Measurements from ENCODE around the gene RETREG2. TPM values are rescaled to one million over a fixed set of nuclear protein-coding genes. Genes with fewer than 3 reads are reported as not detected.

Gene RETREG2, protein sequence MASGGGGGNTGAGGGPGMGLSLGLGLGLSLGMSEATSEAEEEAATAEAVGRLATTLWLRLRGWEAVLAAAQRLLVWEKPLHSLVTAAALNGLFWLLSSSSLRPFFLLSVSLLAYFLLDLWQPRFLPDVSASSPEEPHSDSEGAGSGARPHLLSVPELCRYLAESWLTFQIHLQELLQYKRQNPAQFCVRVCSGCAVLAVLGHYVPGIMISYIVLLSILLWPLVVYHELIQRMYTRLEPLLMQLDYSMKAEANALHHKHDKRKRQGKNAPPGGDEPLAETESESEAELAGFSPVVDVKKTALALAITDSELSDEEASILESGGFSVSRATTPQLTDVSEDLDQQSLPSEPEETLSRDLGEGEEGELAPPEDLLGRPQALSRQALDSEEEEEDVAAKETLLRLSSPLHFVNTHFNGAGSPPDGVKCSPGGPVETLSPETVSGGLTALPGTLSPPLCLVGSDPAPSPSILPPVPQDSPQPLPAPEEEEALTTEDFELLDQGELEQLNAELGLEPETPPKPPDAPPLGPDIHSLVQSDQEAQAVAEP
- 10 to 100 TPM; 43.4 to 46.0 TPM for total RNA-seq
- long read RNA-seq, full-length matches to known transcripts: 1 of 11 reads
- long read RNA-seq, partial matches to known transcripts: 1 of 11 reads
- long read RNA-seq, other reads (novel, unspliced or antisense): 9 of 11 reads

DNA sequence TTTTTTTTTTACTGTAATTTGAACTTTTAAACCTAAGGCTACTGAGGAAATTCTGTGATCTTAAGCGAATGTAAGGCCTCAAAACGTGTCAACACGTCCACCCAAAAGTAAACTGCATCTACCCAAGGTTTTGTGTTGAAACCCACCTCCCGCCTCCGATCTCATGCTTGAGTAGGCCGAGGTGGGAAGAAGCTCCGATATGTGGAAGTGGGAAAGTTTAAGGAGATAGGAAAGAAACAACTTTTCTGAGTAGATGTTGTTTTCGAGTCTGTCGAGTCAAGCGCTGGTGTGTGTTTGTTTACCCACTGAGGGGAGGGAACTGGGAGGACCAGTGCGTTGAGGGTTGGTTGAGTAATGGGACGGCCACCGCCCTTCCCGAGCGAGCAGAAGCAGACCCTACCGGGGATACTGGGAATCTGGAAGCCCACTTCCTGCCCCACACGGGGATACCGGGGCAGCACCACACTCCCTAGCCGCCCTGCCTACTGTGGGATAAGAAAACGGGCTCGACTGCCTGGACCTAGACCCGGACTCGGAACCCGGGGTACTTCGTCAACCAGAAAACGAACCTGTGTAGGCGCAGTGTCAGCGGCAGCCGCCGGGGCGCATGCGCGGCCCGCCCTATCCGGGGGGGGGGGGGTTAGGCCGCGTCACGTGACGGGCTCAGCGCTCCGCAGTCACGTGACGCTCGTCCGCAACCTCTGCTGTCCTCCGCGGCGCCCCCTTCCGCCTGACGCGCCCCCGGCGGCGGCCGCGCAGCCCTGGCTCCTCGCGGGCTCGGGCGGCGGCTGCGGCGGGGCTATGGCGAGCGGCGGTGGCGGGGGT is at the start of gene RETREG2:
Gene RETREG2, plus strand, starts transcription at position 724 of the 825 bp plus-strand sequence. Its CDS starts 78 bp downstream, at position 802.
- DNase-seq (peak; percentile 90), ATAC-seq (peak; percentile 81 to 90)
- intact Hi-C loops (cut with DNase I): loop anchor here (5.0 kb wide), 1 partner anchor 40 kb away; the partner anchor contains the start of gene ABCB6 (in 2 of the 2)

DNA sequence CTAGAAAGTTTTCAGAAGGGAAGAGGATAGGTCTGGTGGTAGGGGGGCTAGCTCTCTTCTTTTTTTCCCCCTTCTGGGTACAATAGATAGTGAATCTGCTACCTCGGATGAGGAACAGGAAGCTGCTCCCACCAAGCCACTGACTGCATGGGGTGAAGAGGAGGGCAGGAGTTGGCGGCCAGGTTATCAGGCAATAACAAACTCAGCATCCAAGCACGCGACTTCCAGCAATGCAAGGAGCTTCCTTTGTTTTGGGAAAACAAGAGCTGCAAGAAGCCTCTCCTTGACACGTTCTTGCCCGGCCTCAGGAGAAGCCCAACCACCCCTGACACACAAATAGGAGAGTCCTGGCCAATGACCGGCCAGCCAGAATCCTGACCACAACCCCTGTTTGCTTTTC is 49.7 kb upstream of the RETREG2 start:
- no peak for ATAC-seq
- peak; percentile 24 for DNase-seq
- intact Hi-C loops (cut with DNase I): no loop called here

DNA sequence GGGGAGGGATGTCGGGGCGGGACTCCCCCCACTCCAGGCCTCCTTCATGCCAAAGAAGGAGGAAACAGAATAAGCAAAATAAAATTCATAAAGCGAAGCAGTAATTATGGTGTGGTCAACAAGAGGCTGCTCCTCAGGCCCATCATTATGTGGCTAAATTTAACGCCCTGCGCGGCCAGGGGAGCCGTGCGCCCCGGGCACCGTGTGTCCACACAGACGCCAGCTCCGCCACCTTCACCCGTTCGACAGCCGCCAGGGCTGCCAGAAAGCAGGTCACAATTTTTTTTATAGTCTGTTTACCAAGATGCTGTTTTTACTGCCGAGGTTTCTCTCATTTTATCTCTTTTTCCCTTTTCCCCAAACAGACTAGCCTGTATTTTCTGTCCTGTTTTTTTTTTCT is 48.5 kb upstream of the RETREG2 start:
- ATAC-seq (no peak), DNase-seq (no peak)
- intact Hi-C loops (cut with DNase I): no loop called here

DNA sequence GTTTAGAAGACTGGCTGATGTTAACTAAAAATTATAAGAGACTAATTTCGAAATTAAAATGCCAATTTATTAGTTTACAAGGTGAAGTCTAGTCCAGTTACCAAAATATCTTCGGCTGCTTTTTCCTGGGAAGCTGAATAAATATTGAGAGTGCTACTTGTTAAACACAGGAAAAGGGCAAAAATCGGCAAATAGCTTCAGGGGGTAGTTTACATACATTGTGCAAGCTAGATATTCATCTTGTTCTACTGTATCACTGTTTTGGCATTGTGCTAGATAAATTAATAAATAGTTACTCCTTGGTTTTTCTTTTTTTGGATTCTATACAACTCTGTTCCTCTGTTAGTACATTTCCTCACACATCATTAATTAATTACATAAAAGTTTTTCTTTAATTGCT is 46.7 kb upstream of the RETREG2 start:
- ATAC-seq (no peak), DNase-seq (no peak)
- intact Hi-C loops (cut with DNase I): no loop called here

DNA sequence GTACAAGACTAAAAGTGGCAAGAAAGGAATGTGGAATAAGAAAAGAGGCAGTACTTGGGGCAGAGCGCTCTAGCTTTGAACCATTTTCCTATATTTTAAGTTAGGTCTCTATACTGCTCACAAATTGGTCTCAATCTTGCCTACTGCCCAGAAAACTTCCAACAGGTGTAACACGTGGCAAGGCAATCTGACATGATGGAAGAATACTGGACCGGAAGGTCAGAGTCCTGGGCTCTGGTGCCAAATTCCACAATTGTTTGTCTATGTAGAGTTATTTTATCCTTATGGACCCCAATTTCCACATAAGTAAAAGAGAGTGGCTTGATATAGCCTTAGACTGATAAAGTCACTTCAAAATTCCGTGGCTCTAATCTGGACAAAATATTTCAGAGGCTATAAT is 46.3 kb upstream of the RETREG2 start:
- ATAC-seq (no peak), DNase-seq (no peak)
- intact Hi-C loops (cut with DNase I): no loop called here

DNA sequence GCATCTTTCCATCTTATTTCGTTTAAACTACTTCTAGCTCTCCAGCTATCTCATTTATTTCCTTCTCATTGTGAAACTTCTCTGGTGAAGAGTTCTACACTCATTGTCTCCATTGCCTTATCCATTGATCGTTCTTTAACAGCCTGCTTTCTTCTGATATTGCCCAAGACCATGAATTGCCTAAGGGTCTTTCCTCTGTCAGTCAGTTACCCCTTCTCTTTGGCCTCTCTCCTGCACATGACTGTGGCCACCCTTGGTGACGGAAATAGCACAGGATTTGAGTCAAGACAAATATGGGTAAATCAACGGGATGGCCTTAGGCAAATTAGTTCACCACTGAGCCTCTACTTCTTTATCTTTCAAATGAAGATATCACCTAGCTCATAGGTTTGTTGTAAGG is 44.1 kb upstream of the RETREG2 start:
- ATAC-seq (no peak), DNase-seq (no peak)
- intact Hi-C loops (cut with DNase I): no loop called here

DNA sequence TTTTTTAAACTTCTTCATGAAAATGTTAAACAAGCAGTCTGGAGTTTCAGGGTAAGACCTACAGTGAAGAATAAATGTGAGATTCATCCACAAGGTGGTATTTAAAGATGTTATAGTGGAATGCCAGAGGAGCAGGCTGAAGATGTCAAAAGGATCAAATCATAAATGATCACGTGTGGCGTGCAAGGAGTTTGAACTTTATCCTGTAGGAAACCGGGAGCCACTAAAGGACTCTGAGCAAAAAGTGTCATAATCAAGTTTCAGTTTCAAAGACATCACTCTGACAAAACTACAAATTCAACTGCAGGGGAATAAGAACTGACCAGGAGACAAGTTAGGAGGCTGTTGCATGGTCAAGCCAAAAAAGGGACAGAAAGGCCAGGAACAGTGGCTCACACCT is 37.4 kb upstream of the RETREG2 start:
- DNase-seq (no peak), ATAC-seq (no peak)
- intact Hi-C loops (cut with DNase I): no loop called here

DNA sequence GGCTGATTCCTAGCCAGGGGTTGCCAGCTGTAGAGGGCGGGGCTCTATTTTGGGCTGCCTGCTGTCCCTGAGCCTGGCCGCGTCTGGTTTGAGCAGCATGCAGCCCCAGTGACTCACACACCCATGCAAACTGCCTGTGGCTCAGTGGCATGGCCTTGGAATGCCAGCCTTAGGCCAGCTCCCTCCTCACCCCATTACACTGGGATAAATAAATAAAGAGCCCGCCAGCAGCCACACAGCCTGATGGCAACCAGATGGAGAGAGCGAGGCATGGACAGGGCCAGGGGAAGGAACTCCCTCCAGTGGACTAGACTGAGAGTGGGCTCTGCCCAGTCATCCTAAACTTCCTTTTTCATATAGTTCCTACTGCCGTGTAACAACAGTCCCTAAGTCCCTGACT is 35.7 kb upstream of the RETREG2 start:
- no peak for ATAC-seq
- DNase-seq: no peak
- intact Hi-C loops (cut with DNase I): no loop called here

DNA sequence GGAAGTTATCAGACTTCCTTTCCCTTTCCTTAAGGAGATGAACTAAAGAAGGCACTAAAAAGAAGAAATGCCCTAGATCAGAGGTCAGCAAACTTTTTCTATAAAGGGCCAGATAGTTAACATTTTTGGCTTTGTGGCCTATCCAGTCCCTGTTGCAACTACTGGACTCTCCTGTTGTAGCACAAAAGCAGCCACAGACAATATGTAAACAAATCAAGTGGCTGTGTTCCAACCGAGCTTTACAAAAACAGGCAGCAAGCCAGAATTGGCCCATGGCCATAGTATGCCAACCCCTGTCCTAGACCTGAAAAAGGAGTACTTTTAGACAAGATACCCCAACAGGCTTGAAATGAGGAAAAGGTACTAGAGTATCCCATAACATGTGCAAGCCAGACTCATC is 28.4 kb upstream of the RETREG2 start:
- intact Hi-C loops (cut with DNase I): loop anchor here (5.0 to 10.0 kb wide), 4 partner anchors 92 to 275 kb away; partner anchors contain the start of gene CRYBA2 (in 1 of the 2)
- ATAC-seq (no peak), DNase-seq (no peak)

DNA sequence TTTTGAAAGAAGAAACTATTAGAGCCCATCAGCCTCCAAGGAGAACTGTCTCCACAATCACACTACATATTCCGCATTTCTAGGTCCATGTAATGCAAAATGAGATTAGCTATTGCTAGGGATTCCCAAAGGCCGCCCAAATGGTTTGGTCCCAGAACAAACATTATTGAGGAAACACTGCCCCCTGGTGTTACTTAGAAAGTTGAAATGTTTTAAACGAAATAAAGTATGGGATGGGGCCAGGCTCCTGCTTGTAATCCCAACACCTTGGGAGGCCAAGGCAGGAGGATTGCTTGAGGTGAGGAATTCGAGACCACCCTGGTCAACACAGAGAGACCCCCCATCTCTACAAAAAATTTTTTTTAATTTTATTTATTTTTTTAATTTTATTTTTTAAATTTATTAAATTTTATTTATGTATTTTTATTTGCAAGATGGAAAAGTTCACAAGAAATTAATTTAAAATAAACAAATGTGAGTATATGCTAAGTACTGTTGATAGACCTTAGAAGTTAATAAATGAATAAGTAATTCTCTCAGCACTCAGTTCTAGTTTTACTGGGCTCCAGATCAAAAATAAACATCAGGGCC is 22.9 kb upstream of the RETREG2 start:
- ATAC-seq: peak; percentile 47 to 48
- intact Hi-C loops (cut with DNase I): loop anchor here (10.0 kb wide), 3 partner anchors 130 to 280 kb away; partner anchors contain the start of gene CRYBA2 (in 1 of the 2)
- DNase-seq: no peak

DNA sequence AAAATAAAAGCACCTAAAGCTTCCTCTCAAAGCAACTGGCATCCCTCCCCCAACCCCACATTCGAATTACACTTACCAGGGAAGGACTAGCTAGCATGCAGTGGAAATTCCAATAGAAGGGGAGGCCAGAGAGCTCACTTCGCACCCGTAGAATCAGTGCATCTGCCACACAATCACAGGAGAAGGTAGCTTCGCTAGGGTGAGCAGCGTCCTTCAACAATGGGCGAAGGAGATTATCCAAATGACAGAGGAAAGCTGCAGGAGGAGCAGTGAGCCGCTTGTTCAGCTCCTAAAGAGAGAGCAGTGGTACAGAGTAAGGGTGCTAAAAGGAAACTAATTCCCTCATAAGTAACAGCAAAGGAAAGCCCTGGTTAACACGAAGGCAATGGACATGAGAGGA is 20.7 kb upstream of the RETREG2 start:
- intact Hi-C loops (cut with DNase I): loop anchor here (10.0 kb wide), 3 partner anchors 133 to 283 kb away; partner anchors contain the start of gene CRYBA2 (in 1 of the 2)
- DNase-seq: no peak
- no peak for ATAC-seq

DNA sequence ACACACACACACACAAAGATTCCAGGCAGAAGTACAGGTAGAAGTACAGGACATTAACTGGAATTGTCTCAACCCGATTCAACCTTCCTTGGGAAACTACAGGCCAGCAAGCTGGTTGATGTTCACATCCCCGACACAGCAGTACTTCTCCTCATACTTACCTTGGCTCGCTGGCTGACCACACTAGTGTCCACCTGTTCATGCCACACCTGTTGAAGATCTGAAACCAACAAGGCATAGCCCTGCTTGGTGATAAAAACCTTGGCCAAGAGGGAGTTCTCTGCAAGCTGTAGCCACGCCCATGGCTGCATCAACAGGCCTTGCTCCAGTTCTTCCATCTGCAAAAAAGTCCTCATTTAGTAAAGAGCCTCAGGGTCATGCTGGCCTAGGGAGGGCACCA is 20.1 kb upstream of the RETREG2 start:
- DNase-seq (no peak), ATAC-seq (no peak)
- intact Hi-C loops (cut with DNase I): loop anchor here (10.0 kb wide), 3 partner anchors 133 to 283 kb away; partner anchors contain the start of gene CRYBA2 (in 1 of the 2)

DNA sequence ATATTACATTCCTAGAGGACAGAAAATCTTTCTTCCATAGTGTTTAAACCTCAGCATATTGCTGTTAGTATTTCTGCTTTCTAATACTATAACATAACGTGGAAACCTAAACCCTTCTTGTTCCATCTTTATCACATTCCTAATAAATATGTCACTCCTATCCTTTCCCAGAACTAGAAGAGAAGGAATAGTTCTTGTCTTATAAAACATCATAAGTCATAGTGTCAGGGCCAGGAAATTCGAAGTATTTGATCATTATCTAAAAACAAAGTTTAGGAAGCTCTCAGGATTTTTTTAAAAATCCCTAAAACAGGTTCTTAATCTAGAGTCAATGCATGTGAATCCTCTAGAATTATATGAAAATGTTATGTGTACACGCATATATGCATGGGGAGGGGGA is 19.5 kb upstream of the RETREG2 start:
- ATAC-seq: no peak
- no peak for DNase-seq
- intact Hi-C loops (cut with DNase I): loop anchor here (10.0 kb wide), 3 partner anchors 134 to 284 kb away; partner anchors contain the start of gene CRYBA2 (in 1 of the 2)

DNA sequence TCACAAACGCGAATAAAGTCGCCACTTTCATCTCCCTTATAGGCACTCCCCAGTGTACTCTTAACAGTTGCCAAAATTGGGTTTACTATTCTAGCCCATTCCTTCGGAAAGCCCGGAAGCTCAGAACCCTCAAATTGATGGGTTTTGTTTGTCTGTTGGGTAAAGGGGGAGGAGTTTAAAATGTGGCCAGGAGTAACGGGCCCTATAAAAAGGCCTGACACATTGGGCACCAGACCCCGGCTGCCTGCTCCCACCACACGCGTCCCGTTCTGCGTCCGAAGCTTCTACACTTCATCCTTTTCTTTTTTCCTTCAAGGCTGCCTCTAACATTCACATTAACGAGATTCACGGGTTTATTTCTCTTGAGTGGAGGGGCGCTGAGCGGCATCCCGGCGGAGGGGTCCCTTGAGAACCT is 18.3 kb upstream of the RETREG2 start:
- no peak for ATAC-seq
- intact Hi-C loops (cut with DNase I): loop anchor here (2.0 to 10.0 kb wide), 5 partner anchors 135 to 285 kb away; partner anchors contain the start of gene CRYBA2 (in 1 of the 2)
- no peak for DNase-seq

DNA sequence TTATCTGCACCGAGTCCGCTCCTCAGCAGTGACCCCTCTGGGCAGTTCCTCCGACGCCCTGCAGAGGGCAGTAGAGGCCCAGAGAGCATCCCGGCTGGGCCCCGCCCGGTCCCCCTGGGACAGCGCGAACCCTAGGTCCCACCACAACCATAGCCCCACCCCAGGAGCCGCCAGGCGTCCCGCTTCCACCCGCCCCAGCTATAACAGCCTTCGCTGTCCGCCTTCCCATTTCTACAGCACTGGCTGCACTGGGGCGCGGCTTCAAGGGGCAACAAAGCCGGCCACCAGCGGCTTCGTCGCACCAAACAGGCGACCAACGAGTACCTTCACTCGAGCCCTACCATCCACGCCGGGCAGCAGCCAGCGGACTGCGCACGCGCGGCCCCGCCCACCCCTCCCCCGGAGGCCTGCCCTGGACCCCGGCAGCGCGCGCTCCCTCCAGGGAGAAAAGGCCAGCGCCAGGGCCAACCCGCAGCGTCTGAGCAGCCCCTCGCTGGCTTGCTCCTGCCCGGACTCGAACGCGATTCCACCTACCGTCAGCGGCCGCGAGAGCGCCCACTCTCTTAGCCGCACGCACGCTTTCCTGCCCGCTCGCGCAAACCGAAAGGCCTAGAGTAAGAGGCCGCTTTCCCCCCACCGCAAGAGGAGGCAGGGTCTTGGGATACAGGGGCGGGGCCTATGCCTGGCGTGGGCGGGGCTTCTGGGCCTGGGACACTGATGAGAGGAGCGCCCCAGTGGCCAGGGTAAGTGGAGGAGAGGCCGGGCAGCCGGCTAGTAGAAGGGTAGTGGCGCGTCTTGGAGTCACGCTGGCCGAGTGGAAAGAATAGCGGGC is 17.7 kb upstream of the RETREG2 start, which contains the start of gene NHEJ1:
Gene NHEJ1, minus strand, starts transcription at position 630 of the 832 bp plus-strand sequence. CDS start 2,453 bp downstream, outside the sequence.
- intact Hi-C loops (cut with DNase I): loop anchor here (2.0 to 5.0 kb wide), 2 partner anchors 137 to 138 kb away; no protein-coding TSS in a partner anchor
- ATAC-seq (peak; percentile 96 to 98), DNase-seq (peak; percentile 97)

DNA sequence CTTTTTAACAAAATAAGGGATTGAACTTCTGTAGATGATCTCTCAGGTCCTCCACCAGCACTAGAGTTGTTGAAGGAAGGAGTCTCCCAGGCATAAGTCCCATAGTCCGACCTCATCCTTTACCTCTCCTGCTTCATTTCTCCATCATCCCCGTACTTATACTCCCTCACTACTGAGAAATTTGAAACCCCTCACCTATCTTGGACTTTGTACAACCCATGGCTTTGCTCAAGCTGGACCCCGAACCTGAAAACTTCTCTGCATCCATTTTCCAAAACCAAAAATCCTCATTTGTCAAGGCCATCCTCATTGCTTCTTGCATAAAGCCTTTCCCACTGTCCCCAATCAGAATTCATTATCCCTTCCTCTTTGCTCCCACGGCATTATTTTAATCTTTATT is 17.0 kb upstream of the RETREG2 start:
- intact Hi-C loops (cut with DNase I): loop anchor here (2.0 to 5.0 kb wide), 2 partner anchors 136 to 138 kb away; no protein-coding TSS in a partner anchor
- no peak for ATAC-seq
- no peak for DNase-seq

DNA sequence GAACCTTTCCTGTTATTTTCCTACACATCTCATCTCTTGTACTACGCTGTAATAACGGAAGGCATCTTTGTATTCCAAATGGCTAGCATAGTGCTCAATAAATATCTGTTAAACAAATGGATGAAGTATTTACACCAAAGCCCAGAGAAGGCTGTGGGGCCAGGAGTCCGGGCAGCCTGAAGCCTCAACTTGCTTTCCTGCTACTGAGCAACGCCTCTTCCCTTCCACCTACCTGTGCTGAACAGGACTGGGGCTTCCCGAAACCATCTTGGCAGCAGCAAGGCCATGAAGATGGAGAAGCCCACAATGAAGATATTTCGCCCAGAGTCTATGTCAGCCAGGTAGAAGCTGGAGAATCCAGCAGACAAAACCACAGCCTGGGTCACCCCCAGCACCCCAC is 14.9 kb upstream of the RETREG2 start:
- ATAC-seq (no peak), DNase-seq (no peak)
- intact Hi-C loops (cut with DNase I): loop anchor here in 1 of 2 donors (5.0 kb wide), 1 partner anchor 134 kb away; no protein-coding TSS in a partner anchor

Data from left cardiac atrium (tissue), 4 donors.